ENCODE results near the gene KIF5C. TPM values are rescaled to one million over a fixed set of nuclear protein-coding genes. Genes with fewer than 3 reads are reported as not detected.

The KIF5C gene
- total RNA-seq, 4 donors from 2014 or later, result 0.75 to 3.2 (median 2.3) TPM

DNA sequence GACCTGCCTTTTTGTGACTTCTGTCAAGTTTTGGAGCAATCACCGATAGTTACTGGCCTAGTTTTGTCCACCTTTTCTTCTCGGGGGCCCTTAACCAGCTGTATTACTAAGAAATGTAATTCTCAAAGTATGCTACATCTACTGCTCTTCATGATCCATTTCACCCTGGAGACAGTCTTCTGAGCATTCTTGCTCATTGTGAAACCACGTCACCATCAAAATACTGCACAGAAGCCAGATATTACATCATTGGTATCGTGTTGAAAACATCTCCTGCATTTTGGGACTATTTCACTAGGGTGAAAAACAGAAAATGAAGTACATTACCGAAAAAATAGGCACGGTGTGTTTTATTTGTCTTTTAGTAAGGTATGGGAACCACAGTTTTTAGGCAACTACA lies 175.2 kb downstream of the KIF5C start:
- peaks cover 9 to 16% of the 10 kb centered on the region in 2 donors for H3K9me3 ChIP-seq
- no peaks in the 10 kb centered on the region for H3K4me1 ChIP-seq
- no peak overlapping the region for H3K4me3 ChIP-seq
- TF ChIP-seq, protein P1, sequence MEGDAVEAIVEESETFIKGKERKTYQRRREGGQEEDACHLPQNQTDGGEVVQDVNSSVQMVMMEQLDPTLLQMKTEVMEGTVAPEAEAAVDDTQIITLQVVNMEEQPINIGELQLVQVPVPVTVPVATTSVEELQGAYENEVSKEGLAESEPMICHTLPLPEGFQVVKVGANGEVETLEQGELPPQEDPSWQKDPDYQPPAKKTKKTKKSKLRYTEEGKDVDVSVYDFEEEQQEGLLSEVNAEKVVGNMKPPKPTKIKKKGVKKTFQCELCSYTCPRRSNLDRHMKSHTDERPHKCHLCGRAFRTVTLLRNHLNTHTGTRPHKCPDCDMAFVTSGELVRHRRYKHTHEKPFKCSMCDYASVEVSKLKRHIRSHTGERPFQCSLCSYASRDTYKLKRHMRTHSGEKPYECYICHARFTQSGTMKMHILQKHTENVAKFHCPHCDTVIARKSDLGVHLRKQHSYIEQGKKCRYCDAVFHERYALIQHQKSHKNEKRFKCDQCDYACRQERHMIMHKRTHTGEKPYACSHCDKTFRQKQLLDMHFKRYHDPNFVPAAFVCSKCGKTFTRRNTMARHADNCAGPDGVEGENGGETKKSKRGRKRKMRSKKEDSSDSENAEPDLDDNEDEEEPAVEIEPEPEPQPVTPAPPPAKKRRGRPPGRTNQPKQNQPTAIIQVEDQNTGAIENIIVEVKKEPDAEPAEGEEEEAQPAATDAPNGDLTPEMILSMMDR (IDR thresholded peaks at IDR 0.05), result no peak
- TF ChIP-seq POLR2AphosphoS5 (IDR thresholded peaks at IDR 0.05), result no peak
- TF ChIP-seq POLR2A (IDR thresholded peaks at IDR 0.05), result no peak
- TF ChIP-seq EP300 (IDR thresholded peaks at IDR 0.05; ENCODE audit: low read depth), result no peak
- intact Hi-C loops (cut with DNase I; ENCODE audit: low total_unique reads) (no loop called here), in situ Hi-C loops (cut with MboI; ENCODE audit: low pct_ligation_motif_present in 1 of 4, low pct_unique_long_range_greater_than_20kb in 1 of 4, low sequenced_read_pairs in 3 of 4) (no loop called here)
- H3K27ac ChIP-seq, result no peak overlapping the region
- H3K36me3 ChIP-seq, result no peaks in the 10 kb centered on the region
- 59% methylated on average over 4 to 6 of the region's 6 CpGs for WGBS, 2 donors (ENCODE audit: low coverage in 1 of 2)
- no peaks in the 10 kb centered on the region for H3K27me3 ChIP-seq
- DNase-seq, result no peak

DNA sequence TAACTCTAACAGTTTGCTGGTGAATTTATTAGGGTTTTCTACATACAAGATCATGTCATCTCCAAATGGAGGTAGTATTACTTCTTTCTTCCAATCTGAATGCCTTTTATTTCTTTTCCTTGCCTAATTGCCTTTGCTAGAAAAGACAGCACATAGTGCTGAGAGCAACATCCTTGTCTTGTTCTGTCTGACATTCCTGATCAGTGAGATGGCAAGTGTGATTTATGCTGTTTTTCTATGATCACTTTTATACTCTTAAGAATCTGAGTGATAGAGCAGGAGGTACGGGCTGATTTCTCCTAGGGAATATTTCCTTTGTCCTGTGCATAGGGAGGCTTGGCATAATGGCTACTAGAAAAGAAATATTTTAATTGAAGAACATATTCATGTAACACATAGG lies 180.7 kb downstream of the KIF5C start:
- no peaks in the 10 kb centered on the region for H3K9me3 ChIP-seq
- no peak for DNase-seq
- no peak for TF ChIP-seq POLR2AphosphoS5 (IDR thresholded peaks at IDR 0.05)
- TF ChIP-seq POLR2A (IDR thresholded peaks at IDR 0.05), result no peak
- TF ChIP-seq, protein P1 (IDR thresholded peaks at IDR 0.05), result no peak
- no peak for TF ChIP-seq EP300 (IDR thresholded peaks at IDR 0.05; ENCODE audit: low read depth)
- WGBS, 2 donors (ENCODE audit: low coverage in 1 of 2), result 38 to 44% methylated on average over 1 of the region's 1 CpG
- no peaks in the 10 kb centered on the region for H3K27me3 ChIP-seq
- H3K4me3 ChIP-seq, result no peak overlapping the region
- H3K27ac ChIP-seq, result no peak overlapping the region
- intact Hi-C loops (cut with DNase I; ENCODE audit: low total_unique reads) (no loop called here), in situ Hi-C loops (cut with MboI; ENCODE audit: low pct_ligation_motif_present in 1 of 4, low pct_unique_long_range_greater_than_20kb in 1 of 4, low sequenced_read_pairs in 3 of 4) (no loop called here)
- H3K4me1 ChIP-seq, result peaks cover 0 to 5% (median 0%) of the 10 kb centered on the region in 4 donors
- no peaks in the 10 kb centered on the region for H3K36me3 ChIP-seq

DNA sequence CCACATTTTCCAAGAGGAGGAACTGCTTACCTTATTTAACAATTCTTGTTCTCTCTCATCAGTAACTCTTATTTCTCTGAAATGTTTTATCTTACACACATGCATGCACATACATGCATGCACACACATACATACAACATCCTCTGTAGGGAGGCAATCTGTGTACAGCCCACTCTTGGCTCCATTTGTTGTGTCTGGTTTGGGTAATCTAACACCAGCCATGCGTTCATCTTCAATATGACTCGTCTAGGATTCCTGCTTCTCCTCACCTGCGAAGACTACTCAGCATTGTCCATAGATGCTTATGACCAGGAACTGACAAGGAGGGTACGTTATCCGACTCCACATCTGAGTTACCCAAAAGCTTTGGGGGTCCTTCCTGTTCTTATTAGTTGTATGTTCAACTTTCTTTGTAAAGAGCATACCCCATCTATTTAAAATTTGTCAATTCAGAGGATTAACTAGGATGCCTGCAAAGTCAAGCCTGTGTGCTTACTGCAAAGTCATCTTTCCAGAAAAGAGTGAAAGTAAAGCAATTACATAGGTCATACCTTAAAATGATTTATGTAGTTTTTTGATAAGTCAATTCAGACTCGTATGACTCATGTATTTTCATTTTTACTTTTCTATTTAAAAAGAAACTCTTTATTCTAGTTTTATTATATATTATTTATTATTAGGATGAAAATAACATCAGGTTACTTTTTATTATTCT lies 181.7 kb downstream of the KIF5C start:
- Histone ChIP-seq H3K9me3 (no peaks in the 10 kb centered on the region), H3K27me3 (no peaks in the 10 kb centered on the region), H3K4me3 (no peak overlapping the region), H3K36me3 (no peaks in the 10 kb centered on the region), H3K4me1 (peaks cover 0 to 5% (median 0%) of the 10 kb centered on the region in 4 donors), H3K27ac (no peak overlapping the region)
- intact Hi-C loops (cut with DNase I; ENCODE audit: low total_unique reads) (no loop called here), in situ Hi-C loops (cut with MboI; ENCODE audit: low pct_ligation_motif_present in 1 of 4, low pct_unique_long_range_greater_than_20kb in 1 of 4, low sequenced_read_pairs in 3 of 4) (no loop called here)
- TF ChIP-seq POLR2A (IDR thresholded peaks at IDR 0.05) (no peak), POLR2AphosphoS5 (IDR thresholded peaks at IDR 0.05) (no peak), EP300 (IDR thresholded peaks at IDR 0.05; ENCODE audit: low read depth) (no peak)
- TF ChIP-seq, protein P1 (IDR thresholded peaks at IDR 0.05), result no peak
- DNase-seq, result no peak
- 72 to 75% methylated on average over 4 to 6 of the region's 6 CpGs for WGBS, 2 donors (ENCODE audit: low coverage in 1 of 2)

DNA sequence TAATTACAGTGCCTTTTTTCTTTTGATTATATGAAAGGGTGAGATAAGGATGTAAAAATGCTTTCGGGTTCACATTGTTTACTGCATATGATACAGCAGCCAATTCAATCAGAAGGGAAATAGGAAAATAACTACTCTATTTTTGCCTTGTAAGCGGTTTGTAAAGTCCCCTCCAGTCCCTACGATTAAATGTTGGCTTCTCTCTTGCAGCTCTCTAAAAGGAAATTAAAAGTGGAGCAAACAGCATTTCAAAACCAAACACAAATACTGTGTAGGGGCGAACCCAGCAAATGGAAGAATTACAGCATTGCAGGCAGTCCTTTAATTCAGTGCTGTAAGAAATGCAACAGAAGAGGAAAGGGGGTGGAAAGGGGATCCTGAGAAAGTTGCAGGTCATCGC lies 182.4 kb downstream of the KIF5C start:
- no peaks in the 10 kb centered on the region for H3K9me3 ChIP-seq
- 21 to 33% methylated on average over 4 to 5 of the region's 5 CpGs for WGBS, 2 donors (ENCODE audit: low coverage in 1 of 2)
- no peak overlapping the region for H3K27ac ChIP-seq

More for the DNA sequence above, 182.4 kb downstream of the KIF5C start:
- no peak for TF ChIP-seq EP300 (IDR thresholded peaks at IDR 0.05; ENCODE audit: low read depth)
- no peak for TF ChIP-seq POLR2A (IDR thresholded peaks at IDR 0.05)
- TF ChIP-seq POLR2AphosphoS5 (IDR thresholded peaks at IDR 0.05), result no peak
- TF ChIP-seq, protein P1 (IDR thresholded peaks at IDR 0.05), result no peak
- H3K27me3 ChIP-seq, result no peaks in the 10 kb centered on the region
- H3K36me3 ChIP-seq, result no peaks in the 10 kb centered on the region
- no peak overlapping the region for H3K4me3 ChIP-seq
- peaks cover 0 to 5% (median 0%) of the 10 kb centered on the region in 4 donors for H3K4me1 ChIP-seq
- DNase-seq, result no peak
- intact Hi-C loops (cut with DNase I; ENCODE audit: low total_unique reads) (no loop called here), in situ Hi-C loops (cut with MboI; ENCODE audit: low pct_ligation_motif_present in 1 of 4, low pct_unique_long_range_greater_than_20kb in 1 of 4, low sequenced_read_pairs in 3 of 4) (no loop called here)
